GM19468 (cell line): Measurements from ENCODE around the gene MACO1.
"Not testable (repeated sequence)": the region's sequence is repeated elsewhere in the genome, so short reads cannot be mapped to it uniquely, and the experiment has no call there.

Experiments
- ATAC-seq: cut with Tn5 transposase; IDR thresholded peaks from one replicate; pipeline ENCODE4 v1.9.1; 2021; ENCODE audit warnings: mild to moderate bottlenecking, moderate library complexity, moderate number of reproducible peaks; ENCODE audit not compliant: unreplicated experiment; ENCODE audit errors: extremely low read depth

The MACO1 gene

GRCh38 chr1:25484533-25484932, 53.8 kb downstream of the MACO1 start:
- no peak for ATAC-seq

GRCh38 chr1:25485536-25486411, 55.1 kb downstream of the MACO1 start:
- ATAC-seq: no peak

GRCh38 chr1:25486602-25487001, 55.9 kb downstream of the MACO1 start:
- no peak for ATAC-seq

GRCh38 chr1:25487628-25488027, 56.9 kb downstream of the MACO1 start:
- no peak for ATAC-seq

- no peak for ATAC-seq
These were observed 61.6 kb downstream of the MACO1 start for GRCh38 chr1:25492323-25492722.

- no peak for ATAC-seq
These were observed 64.3 kb downstream of the MACO1 start for GRCh38 chr1:25494952-25495351.

- ATAC-seq: no peak
These were observed 70.0 kb downstream of the MACO1 start for GRCh38 chr1:25500694-25501093.

GRCh38 chr1:25501235-25502058, 70.8 kb downstream of the MACO1 start:
- no peak for ATAC-seq

- ATAC-seq: no peak
These were observed 72.3 kb downstream of the MACO1 start for GRCh38 chr1:25502957-25503356.

GRCh38 chr1:25503551-25504426, 73.1 kb downstream of the MACO1 start:
- no peak for ATAC-seq

GRCh38 chr1:25504706-25505595, 74.3 kb downstream of the MACO1 start:
- ATAC-seq: no peak

GRCh38 chr1:25505656-25506385, 75.1 kb downstream of the MACO1 start:
- no peak for ATAC-seq

GRCh38 chr1:25506566-25507463, 76.1 kb downstream of the MACO1 start:
- ATAC-seq: not testable (repeated sequence)

- no peak for ATAC-seq
These were observed 83.0 kb downstream of the MACO1 start for GRCh38 chr1:25513666-25514065.

GRCh38 chr1:25515033-25515432, 84.3 kb downstream of the MACO1 start:
- no peak for ATAC-seq

GRCh38 chr1:25516686-25517085, 86.0 kb downstream of the MACO1 start:
- ATAC-seq: no peak

GRCh38 chr1:25517476-25518394, 87.0 kb downstream of the MACO1 start:
- ATAC-seq: no peak
